MCF 10A (cell line): ENCODE data around the gene METTL5. TPM values are rescaled to one million over a fixed set of nuclear protein-coding genes. Genes with fewer than 3 reads are reported as not detected.
A peak's percentile ranks its signal among the peaks of the same experiment; 100 is the strongest.

Source experiments
- BruUV-seq: library from RNA; stranded (reverse); fragments of 400-500 nt; replicated peaks from 2 replicates; lab custom pipeline; 2021; lab: Mats Ljungman, UMichigan
- CTCF ChIA-PET: fragments of 300-600 bp; sonication (Branson Sonifier 250); formaldehyde crosslinking; extraction: SDS; loops from one replicate; lab custom pipeline; 2021; ENCODE audit warnings: antibody characterized with exemption, inconsistent platforms; lab: Yijun Ruan, JAX
- POLR2A ChIA-PET: fragments of 300-600, 350-650 bp; sonication (Branson Sonifier 250); formaldehyde crosslinking; extraction: SDS; loops from one replicate; lab custom pipeline; 2020; ENCODE audit warnings: antibody characterized with exemption, inconsistent platforms; lab: Yijun Ruan, JAX
- DNase-seq: peaks from one replicate; pipeline ENCODE4 v3.0.0-alpha.2; 2018; ENCODE audit not compliant: unreplicated experiment
- H3K27ac Mint-ChIP-seq: one replicate; pipeline ENCODE4 v1.8.0; 2022; ENCODE audit warnings: mild to moderate bottlenecking, low read depth, mixed read lengths; ENCODE audit not compliant: unreplicated experiment
- H3K27me3 Mint-ChIP-seq: one replicate; pipeline ENCODE4 v1.8.0; 2022; ENCODE audit warnings: mixed read lengths; ENCODE audit not compliant: insufficient read depth, unreplicated experiment
- H3K36me3 Mint-ChIP-seq: one replicate; pipeline ENCODE4 v1.8.0; 2022; ENCODE audit warnings: mild to moderate bottlenecking, moderate library complexity, mixed read lengths; ENCODE audit not compliant: insufficient read depth, unreplicated experiment
- H3K4me1 Mint-ChIP-seq: one replicate; pipeline ENCODE4 v1.8.0; 2022; ENCODE audit warnings: mixed read lengths; ENCODE audit not compliant: insufficient read depth, unreplicated experiment
- H3K4me3 Mint-ChIP-seq: one replicate; pipeline ENCODE4 v1.8.0; 2022; ENCODE audit warnings: mild to moderate bottlenecking, moderate library complexity, mixed read lengths; ENCODE audit not compliant: unreplicated experiment
- H3K9me3 Mint-ChIP-seq: one replicate; pipeline ENCODE4 v1.8.0; 2022; ENCODE audit warnings: mixed read lengths; ENCODE audit not compliant: unreplicated experiment
- intact Hi-C: fragments of 100-400 bp; cut with micrococcal nuclease; formaldehyde crosslinking; loops from 2 replicates; pipeline ENCODE4 v1.14.1; 2022
- total RNA-seq: library from RNA; stranded (reverse); gene quantifications from 2 replicates; pipeline ENCODE4 v1.2.3, GENCODE V29; 2022
- TF ChIP-seq, protein P1 (sequence below): fragments of 200-600 bp; IDR thresholded peaks from one replicate; pipeline ENCODE4 v1.8.0; 2022; ENCODE audit warnings: antibody characterized with exemption, mild to moderate bottlenecking; ENCODE audit not compliant: unreplicated experiment

Gene METTL5
- total RNA-seq, 1 experiment from 2014 or later = 109 TPM

DNA sequence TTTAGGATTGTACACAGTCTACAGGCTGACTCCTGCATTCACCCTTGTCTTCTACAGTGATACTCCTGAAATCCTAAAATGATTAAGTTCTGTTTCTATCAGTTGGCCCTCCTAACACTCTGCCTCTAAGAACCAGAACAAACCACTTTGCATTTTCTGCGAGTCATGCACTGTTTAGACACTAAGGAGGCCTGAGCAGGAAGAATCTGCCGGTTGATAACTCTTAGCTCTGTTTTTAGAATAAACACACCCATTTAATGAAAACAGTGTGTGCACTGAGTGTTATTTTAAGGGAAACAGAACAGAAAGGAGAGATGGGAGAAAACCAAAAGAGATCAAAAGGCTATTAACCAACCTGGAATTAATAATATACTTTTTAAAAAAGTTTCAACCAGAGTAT is 48.9 kb downstream of the METTL5 start:
- Mint-ChIP-seq H3K4me1 (peaks cover 10% of the 10 kb centered on the region), H3K27ac (peak overlapping the region; percentile 7), H3K27me3 (no peaks in the 10 kb centered on the region), H3K9me3 (no peaks in the 10 kb centered on the region), H3K36me3 (no peaks in the 10 kb centered on the region), H3K4me3 (no peak overlapping the region)
- intact Hi-C loops = no loop called here
- CTCF ChIA-PET = interaction anchor here (0.6 to 2.0 kb wide), 3 partner anchors 10 to 46 kb away, joined by 3 to 7 read pairs (median 3); no protein-coding TSS in a partner anchor
- TF ChIP-seq, protein P1, sequence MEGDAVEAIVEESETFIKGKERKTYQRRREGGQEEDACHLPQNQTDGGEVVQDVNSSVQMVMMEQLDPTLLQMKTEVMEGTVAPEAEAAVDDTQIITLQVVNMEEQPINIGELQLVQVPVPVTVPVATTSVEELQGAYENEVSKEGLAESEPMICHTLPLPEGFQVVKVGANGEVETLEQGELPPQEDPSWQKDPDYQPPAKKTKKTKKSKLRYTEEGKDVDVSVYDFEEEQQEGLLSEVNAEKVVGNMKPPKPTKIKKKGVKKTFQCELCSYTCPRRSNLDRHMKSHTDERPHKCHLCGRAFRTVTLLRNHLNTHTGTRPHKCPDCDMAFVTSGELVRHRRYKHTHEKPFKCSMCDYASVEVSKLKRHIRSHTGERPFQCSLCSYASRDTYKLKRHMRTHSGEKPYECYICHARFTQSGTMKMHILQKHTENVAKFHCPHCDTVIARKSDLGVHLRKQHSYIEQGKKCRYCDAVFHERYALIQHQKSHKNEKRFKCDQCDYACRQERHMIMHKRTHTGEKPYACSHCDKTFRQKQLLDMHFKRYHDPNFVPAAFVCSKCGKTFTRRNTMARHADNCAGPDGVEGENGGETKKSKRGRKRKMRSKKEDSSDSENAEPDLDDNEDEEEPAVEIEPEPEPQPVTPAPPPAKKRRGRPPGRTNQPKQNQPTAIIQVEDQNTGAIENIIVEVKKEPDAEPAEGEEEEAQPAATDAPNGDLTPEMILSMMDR = no peak
- BruUV-seq = no TSS peak
- peak; percentile 24 for DNase-seq
- POLR2A ChIA-PET = no interaction called here

DNA sequence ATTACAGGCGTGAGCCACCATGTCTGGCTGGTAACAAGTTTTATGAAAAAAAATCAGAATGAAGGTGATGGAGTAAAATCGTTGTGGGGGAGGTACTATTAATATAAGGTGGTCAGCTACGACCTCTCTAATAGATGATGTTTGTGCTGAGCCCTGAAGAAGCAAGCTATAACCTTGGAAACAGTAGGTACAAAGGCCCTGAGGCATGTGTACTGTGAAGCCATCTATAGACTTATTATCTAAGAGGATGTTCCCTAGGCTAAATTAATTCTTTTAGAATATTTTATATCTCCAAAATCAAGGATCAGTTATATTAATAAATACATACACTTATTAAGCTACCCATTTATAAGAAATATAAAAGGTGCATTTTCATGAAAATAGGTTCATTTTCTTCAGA is 49.4 kb downstream of the METTL5 start:
- Mint-ChIP-seq H3K27me3 (no peaks in the 10 kb centered on the region), H3K4me3 (no peak overlapping the region), H3K9me3 (no peaks in the 10 kb centered on the region), H3K27ac (peak overlapping the region; percentile 7), H3K4me1 (peaks cover 10% of the 10 kb centered on the region), H3K36me3 (no peaks in the 10 kb centered on the region)
- intact Hi-C loops = no loop called here
- BruUV-seq = no TSS peak
- no peak for DNase-seq
- POLR2A ChIA-PET = interaction anchor here (0.6 to 0.7 kb wide), 2 partner anchors 267 to 1220 kb away, joined by 4 read pairs; no protein-coding TSS in a partner anchor
- CTCF ChIA-PET = interaction anchor here (0.7 to 0.9 kb wide), 2 partner anchors 9 to 226 kb away, joined by 3 to 4 read pairs; no protein-coding TSS in a partner anchor
- TF ChIP-seq, protein P1 = no peak

DNA sequence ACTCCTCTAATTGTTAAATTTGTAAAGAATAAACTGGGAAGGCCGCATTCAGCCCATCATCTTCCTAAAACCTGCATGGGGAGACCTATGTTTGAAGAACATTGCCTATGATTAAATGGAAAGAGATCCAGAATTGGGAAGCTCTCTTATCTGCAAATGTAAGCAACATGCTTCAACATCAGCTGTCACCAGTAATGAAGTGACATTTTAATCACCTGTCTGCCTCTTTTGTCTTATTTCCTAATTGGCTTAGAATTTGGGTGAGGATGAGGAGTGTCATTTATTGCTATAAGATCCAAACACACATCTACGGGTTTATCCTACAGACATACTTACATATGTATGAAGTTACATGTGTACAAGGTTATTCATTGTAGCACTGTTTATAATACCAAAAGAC is 52.1 kb downstream of the METTL5 start:
- BruUV-seq = no TSS peak
- DNase-seq = no peak
- intact Hi-C loops = no loop called here
- POLR2A ChIA-PET = no interaction called here
- TF ChIP-seq, protein P1 = no peak
- no peak overlapping the region for H3K27ac Mint-ChIP-seq
- H3K9me3 Mint-ChIP-seq = no peaks in the 10 kb centered on the region
- H3K36me3 Mint-ChIP-seq = no peaks in the 10 kb centered on the region
- CTCF ChIA-PET = interaction anchor here (0.6 to 1.9 kb wide), 2 partner anchors 79 to 282 kb away, joined by 6 to 8 read pairs; partner anchors contain the start of gene CFAP210
- H3K4me1 Mint-ChIP-seq = peaks cover 10% of the 10 kb centered on the region
- no peak overlapping the region for H3K4me3 Mint-ChIP-seq
- no peaks in the 10 kb centered on the region for H3K27me3 Mint-ChIP-seq

DNA sequence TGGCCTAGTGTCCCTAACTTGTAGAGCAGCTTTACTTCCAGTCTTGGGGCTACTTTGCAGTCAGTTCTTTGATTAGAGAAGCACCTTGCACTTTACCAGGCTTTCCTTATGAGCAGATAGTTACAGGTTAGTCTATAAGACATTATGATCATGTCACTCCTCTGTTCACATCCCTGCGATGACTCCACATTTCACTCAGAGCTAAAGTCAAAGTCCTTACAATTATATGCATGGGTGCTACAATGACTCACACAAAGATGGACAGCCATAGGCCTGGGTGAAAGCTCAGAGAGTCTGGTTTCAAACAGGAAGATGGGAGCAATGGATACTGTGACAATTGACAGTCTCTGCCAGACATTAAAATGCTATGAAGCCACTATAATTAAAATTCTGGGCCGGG is 53.1 kb downstream of the METTL5 start:
- DNase-seq = no peak
- intact Hi-C loops = no loop called here
- H3K9me3 Mint-ChIP-seq = no peaks in the 10 kb centered on the region
- ChIA-PET POLR2A (interaction anchor here (1.2 kb wide), 1 partner anchor 11 kb away, joined by 3 read pairs; no protein-coding TSS in a partner anchor), CTCF (no interaction called here)
- BruUV-seq = no TSS peak
- H3K4me3 Mint-ChIP-seq = no peak overlapping the region
- H3K4me1 Mint-ChIP-seq = peaks cover 10% of the 10 kb centered on the region
- no peaks in the 10 kb centered on the region for H3K36me3 Mint-ChIP-seq
- TF ChIP-seq, protein P1 = no peak
- H3K27me3 Mint-ChIP-seq = no peaks in the 10 kb centered on the region
- no peak overlapping the region for H3K27ac Mint-ChIP-seq
